Measurements from ENCODE around the gene MACROD2.

DNA sequence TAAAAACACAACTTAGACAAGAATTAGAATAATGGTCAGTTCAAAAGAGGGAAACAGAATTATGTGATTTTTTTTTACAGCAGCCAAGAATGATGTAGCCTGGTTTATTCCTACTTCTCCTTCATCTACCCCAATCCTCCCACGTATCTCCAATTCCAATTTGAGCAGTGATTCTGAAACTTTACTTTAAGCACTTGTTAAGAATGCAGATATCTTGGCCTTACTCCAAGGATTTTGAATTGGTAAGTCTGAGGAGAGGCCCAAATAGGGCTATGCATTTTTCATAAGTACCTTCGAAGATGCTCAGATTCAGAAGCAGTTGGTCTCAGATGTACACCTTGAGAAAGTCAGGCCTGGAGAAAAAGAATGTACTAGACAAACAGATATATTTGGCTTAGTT lies 575.5 kb downstream of the MACROD2 start:
- TF ChIP-seq, protein P1, sequence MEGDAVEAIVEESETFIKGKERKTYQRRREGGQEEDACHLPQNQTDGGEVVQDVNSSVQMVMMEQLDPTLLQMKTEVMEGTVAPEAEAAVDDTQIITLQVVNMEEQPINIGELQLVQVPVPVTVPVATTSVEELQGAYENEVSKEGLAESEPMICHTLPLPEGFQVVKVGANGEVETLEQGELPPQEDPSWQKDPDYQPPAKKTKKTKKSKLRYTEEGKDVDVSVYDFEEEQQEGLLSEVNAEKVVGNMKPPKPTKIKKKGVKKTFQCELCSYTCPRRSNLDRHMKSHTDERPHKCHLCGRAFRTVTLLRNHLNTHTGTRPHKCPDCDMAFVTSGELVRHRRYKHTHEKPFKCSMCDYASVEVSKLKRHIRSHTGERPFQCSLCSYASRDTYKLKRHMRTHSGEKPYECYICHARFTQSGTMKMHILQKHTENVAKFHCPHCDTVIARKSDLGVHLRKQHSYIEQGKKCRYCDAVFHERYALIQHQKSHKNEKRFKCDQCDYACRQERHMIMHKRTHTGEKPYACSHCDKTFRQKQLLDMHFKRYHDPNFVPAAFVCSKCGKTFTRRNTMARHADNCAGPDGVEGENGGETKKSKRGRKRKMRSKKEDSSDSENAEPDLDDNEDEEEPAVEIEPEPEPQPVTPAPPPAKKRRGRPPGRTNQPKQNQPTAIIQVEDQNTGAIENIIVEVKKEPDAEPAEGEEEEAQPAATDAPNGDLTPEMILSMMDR (IDR thresholded peaks at IDR 0.05), result no peak
- no peak for TF ChIP-seq EZH2 (IDR thresholded peaks at IDR 0.05; ENCODE audit: borderline replicate concordance, insufficient read depth, low read depth, low read length, poor library complexity, severe bottlenecking)
